Measurements from ENCODE around the gene RPL9.

- TF ChIP-seq, protein P1, sequence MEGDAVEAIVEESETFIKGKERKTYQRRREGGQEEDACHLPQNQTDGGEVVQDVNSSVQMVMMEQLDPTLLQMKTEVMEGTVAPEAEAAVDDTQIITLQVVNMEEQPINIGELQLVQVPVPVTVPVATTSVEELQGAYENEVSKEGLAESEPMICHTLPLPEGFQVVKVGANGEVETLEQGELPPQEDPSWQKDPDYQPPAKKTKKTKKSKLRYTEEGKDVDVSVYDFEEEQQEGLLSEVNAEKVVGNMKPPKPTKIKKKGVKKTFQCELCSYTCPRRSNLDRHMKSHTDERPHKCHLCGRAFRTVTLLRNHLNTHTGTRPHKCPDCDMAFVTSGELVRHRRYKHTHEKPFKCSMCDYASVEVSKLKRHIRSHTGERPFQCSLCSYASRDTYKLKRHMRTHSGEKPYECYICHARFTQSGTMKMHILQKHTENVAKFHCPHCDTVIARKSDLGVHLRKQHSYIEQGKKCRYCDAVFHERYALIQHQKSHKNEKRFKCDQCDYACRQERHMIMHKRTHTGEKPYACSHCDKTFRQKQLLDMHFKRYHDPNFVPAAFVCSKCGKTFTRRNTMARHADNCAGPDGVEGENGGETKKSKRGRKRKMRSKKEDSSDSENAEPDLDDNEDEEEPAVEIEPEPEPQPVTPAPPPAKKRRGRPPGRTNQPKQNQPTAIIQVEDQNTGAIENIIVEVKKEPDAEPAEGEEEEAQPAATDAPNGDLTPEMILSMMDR (conservative IDR thresholded peaks at IDR 0.05; ENCODE audit: low read length): no peak
- no peak for TF ChIP-seq EZH2phosphoT487 (IDR thresholded peaks at IDR 0.05; ENCODE audit: borderline replicate concordance, low read depth, low read length)
Observed at GRCh38 chr4:39502019-39502663, 43.4 kb upstream of the RPL9 start.

Data from OCI-LY7 (cell line).